Activated CD4-positive, alpha-beta T cell treated with anti-CD3 and anti-CD28 coated beads, Interleukin-2, Interleukin-6, amounts not matched to agents 100 ng/mL and 50 ng/mL, durations not matched to agents 16 hours and 8 hours (primary cell): Measurements from ENCODE around the gene RNF41.
"Not testable (repeated sequence)": the region's sequence is repeated elsewhere in the genome, so short reads cannot be mapped to it uniquely, and the experiment has no call there.

ENCODE experiments used
- DNase-seq: peaks from one replicate; pipeline ENCODE4 v3.0.0-alpha.2; 2020

Gene RNF41

DNA sequence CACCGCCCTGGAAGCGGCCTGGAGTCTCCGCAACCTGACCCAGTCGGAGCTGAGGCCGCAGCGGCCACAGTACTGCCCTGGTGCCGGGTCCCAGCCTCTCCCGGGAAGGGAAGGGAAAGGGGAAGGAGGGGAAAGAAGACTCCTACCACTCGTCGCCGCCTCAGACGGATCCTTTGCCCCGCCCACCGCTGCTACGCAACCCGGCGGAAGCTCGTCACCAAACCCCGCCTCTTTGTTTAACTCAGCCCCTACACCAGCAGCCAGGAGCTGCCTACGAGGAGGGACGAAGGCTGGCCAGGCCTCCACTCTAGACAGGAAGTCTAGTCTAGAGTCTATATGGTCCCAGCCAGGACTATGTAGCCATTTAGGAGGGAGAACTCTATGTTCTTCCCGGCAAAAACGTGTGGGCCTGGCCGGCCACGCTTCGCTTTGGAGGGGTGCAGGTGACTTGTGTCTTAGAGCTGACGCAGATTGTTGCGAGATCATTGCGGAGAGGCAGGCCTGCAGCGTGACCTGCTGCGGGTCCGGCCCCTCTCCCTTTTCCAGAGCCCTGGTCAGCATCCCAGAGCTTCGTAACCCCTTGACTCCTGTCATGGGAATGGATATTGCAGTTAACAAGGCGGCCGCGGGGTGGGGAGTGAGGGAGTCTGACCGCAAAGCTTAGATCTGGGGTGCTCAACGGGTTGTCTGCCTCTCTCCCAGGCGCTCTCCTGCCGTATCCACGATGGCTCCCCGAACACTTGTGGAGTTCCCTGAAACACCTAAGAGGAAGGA, at the start of gene RNF41:
Gene RNF41 (minus strand): TSS at position 166 of the 774 bp plus-strand sequence. CDS start 7,875 bp downstream, outside the sequence.
- DNase-seq: peak; percentile 95

DNA sequence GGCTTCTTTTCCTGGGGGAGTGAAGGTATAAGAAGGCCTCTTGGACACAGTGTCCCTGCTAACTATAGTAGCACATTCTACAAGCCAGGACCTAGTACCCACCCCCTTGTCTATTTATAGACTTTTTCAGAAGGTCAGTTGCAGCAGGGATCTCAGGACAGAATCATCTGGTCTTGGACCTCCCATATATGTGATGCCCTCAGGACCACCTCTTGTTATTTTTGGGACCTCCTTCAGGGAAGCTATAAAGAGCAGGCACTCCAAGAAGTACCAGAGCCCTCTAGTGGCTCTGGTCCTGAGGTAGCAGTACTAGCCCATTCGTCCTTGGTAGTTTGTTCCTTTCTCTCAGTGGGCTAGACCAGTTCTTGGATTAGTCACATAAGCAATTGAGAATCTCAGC, 49.3 kb upstream of the RNF41 start:
- peak; percentile 17 for DNase-seq

DNA sequence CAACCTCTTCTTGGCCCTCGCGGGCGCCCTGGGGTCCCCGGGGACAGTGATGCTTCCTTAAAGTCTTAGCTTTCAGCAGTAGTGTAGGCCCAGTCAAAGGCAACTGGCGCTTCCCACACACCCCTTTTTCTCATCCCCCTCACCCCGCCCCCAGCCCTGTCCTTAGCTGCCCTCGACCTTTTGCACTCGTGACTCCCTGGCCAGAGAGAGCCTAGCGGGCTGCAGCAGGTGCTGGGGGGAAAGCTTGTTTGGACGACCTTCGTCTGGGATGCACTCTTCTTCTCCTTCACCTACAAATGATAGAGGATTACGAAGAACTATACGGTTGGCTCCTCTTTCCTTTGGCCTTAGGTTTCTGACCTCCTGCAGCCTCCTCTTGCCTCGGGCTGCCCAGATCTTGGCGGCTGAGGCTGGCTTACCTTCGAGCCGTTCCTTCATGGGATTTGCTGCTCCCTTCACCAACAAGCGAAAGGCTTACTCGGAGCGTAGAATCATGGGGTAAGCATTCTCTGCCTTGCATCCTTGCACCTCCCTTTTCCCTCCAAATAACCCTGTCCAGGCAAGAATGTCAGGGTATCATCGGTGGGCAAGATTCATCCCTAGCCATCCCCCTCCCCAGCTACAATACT, 45.8 kb upstream of the RNF41 start:
- DNase-seq: no peak

DNA sequence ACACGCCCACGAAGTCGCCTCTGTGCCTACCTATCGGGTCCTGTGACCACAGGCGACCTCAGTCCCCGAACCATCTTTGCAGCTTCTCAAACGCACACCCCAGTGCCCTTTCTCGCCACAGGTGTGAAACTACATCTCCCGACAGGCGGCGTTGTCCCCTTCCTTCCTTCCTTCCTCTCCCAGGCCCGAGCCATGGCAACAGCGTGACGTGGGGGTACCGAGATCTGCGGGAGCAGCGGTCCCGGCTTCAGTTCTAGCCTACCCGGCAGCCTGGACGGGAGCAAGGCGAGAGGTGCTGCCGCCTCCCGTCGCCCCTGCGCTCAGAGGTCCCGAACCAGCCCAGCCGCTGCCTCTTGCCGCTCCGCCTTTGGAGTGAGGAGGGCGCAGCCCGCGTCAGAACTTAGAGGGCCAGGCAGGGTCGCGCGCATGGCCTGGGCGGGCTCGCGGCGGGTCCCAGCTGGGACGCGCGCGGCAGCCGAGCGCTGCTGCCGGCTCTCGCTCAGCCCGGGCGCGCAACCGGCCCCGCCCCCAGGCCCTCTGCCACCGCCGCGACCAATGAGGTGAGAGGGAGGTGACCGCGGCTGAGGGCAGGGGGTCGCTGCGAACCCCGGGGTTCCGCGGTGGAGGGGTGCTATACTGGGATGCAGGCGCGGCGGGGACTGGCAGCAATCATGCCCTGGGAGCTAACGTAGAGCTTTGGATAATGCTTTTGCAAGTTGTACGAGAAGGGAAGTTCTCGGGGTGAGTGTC, 45.1 kb upstream of the RNF41 start, which contains the start of gene COQ10A:
Gene COQ10A (plus strand): TSS at position 250 of the 750 bp plus-strand sequence. CDS start 177 bp downstream, at position 427.
- peak; percentile 89 for DNase-seq

DNA sequence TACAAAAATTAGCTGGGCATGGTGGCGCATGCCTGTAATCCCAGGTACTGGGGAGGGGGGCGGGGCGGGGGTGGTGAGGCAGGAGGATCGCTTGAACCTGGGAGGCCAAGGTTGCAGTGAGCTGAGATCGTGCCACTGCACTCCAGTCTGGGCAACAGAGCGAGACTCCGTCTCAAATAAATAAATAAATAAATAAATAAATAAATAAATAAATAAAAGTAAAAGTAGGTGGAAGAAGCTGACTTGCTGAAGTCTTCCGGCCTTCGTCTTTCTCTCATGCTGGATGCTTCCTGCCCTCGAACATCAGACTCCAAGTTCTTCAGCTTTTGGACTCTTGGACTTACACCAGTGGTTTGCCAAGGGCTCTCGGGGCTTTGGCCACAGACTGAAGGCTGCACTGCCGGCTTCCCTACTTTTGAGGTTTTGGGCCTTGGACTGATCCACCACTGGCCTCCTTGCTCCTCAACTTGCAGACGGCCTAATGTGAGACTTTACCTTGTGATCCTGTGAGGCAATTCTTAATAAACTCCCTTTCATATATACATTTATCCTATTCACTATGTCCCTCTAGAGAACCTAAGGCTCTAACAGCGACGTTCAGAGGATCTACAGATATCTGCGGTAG, 44.5 kb upstream of the RNF41 start:
- not testable (repeated sequence) for DNase-seq

DNA sequence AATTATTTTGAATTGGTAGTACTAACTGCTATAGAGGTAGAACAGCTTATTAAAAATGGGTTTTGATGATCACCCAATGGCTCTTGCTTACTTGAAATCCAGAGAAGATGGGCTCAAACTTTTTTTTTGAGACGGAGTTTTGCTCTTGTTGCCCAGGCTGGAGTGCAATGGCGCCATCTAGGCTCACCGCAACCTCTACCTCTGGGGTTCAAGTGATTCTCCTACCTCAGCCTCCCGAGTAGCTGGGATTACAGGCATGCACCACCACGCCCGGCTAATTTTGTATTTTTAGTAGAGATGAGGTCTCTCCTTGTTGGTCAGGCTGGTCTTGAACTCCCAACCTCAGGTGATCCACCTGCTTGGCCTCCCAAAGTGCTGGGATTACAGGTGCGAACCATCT, 41.2 kb upstream of the RNF41 start:
- not testable (repeated sequence) for DNase-seq

DNA sequence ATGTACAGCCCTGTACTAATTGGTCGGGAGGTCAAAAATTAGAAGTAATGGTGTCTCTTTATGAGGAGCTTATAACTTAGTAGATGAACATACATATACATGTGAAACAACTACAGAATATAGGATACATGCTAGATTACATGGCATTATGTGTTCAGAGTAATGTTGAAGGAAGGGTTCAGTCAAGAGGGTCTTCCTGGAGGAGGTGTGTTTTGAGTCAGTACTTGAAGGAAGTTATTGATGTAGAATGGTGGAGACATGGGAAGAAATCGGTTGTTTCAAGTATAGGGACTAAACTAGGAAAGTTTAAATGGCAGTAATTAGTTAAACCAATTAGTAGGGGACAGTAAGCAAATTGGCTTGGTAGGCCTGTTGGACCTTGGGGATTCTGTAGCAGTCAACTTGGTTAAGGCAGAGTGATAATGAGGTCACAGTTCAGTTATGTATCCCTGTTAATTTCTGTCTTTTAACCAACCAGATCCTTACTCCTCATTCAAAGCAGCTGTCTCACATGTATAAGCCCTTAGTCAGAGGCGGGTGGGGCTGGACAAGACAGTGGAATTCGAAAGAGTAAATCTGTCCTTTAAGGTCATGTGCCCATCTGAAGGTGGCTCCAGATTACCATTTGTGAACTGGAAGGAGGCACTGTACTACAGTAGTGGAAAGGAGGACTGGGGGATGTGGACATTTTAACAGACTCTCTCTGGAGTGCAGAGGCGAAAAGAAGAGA, 39.9 kb upstream of the RNF41 start:
- no peak for DNase-seq

DNA sequence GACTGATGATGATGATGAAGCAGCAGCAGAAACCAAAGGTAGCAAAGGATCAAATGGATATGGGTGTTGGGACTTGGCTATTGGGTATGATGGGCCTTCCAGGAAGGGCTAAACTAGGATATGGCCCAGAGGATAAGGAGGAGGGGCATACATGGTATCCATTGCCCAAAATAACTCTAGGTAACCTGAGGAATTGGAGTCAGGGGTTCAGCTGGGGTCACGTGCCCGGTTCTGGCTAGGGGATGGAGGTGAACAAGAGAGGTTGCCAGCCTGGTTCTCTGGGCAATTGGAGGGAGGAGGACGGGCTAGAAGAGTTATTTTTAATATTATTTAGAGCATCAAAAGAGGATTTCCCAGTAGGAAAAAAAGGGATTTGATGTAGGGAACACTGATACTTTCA, 39.2 kb upstream of the RNF41 start:
- DNase-seq: no peak

DNA sequence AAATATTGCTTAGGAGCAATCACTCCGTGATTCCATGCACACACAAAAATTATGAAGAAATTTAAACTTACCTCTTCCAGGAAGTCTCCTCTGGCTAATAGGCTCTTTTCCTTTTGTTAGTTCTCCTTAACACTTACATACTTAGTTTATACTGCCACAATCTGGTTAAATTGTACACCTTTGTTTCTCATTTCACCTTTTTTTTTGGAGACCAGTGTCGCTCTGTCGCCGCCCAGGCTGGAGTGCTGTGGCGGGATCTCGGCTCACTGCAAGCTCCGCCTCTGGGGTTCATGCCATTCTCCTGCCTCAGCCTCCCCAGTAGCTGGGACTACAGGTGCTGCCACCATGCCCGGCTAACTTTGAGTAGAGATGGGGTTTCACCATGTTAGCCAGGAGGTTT, 38.7 kb upstream of the RNF41 start:
- no peak for DNase-seq

DNA sequence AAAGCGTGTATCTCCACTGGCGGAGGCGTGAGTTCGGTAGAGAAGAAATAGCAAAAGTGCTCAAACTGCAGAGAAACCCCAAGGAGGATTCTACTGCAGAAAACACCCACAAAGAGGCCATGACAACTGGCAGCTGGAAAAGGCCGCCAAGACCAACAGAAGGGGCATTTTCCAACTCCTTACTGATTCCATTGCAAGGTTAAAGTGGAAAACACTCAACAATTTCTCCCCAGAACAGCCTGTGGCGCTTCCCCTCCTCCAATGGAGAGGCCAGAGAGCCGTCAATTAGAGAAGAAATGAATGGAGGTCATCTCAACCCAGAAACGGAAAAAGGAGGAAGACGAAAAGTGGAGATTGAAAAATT, 37.1 kb upstream of the RNF41 start:
- no peak for DNase-seq

DNA sequence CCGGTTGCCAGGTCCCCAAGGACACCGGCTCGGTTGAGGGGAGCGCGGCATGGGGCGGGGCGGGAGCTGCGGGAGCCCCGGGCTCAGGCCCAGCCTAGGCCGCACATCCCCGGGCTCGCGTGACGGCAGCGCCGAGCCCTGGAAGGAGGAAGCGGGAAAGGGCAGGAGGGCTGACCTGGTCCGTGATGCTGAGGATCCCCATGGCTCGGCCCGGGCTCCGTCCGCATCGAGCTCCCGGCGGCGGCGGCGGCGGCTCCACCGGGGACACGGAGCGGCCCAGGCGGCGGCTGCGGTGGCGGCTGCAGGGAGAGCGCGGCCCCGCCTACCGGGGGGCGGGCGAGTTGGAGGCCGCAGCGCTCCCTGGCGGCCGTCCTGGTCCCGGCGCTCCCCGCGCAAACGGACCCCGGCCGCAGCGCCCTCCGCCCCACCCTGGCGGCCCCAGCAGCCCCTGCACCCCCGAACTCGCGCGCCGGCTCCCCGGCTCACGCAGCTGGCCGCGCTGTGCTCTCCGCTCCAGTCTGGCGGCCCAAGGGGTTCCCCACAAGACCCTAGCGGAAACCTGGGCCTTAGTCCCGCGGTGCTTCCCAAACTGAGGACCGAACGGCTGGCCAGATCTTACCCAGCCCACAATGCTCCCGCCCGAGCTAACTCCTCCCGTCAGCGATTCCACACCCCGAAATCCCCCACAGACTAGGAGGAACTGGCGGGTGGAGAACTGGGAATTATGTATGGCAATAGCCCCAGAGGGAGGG, 36.5 kb upstream of the RNF41 start, which contains the start of gene ANKRD52:
Gene ANKRD52 (minus strand): TSS at position 317 of the 752 bp plus-strand sequence. CDS start 115 bp downstream, at position 202.
- peak; percentile 84 for DNase-seq

DNA sequence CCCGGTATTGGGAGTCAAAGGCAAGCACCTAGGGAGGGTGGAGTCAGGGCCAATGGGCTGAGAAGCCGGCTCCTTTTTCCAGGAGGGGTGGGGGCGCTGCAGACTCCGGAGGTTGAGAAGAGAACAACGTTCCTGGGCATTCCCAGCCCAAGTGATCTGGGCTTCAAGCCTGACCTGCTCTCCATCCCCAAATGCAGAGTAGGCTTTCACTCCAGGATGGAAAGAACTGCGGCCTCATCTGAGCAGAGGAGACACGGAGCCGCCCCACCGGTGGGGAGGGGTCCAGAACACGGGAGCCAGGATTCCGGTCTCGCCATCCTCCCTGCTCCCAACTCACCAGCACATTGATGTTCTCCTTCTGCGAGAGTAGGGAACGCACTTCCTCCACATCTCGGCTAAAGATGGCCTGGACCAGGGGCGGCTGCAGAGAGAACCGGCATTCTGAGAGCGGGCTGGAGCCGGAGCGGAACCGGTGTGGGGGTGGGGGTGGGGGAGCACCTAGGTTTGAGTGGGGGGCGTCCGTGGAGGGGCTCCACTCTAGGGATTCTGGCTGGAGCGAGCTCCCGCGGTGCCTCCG, 35.9 kb upstream of the RNF41 start:
- peak; percentile 12 for DNase-seq

DNA sequence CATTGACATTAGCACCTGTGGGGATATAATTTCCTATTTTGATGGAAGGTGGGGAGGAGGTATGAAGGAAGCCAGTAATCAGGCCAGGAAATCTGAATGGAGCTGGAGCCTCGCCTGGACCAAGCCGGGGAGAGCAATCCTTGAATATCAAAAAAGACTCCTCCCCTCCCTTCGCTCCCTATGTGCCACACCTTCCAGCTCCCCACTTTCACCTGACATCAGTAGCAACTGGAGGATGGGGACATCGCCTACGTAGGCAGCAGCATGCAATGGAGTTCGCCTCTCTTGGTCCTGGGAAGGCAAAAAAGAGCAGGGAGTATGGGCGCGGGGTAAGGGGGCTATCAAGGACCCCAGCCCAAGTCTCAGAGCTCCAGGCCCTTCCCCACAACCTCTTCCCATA, 35.3 kb upstream of the RNF41 start:
- no peak for DNase-seq

DNA sequence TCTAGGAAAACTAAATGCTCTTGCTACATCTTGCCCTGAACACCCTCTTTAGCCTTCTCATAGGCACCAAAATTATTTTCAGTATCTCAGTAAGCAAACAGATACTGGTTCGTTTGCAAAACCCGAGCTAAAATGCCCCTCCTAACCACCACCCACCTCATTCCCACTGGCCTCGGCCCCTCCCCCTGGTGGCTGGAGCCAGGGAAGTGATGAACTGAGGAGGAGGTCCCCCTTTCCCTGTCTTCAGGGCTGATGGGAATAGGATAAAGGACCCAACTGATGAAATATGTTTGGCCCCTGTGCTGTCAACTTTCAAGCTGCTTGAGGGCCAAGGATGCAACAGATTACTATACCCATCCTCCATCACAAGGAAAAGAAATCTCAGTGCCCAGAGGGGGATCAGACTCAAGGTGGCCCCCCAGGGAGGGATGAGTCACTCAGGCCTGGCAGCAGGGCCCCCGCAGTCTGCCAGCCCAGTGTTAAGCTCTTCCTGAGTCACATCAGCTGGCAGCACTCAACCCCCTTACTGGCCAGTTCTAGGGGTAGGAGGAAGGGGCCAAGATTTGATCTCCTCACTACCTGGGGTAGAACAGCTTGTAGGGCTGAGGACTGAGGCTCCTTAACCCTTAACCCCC, 34.7 kb upstream of the RNF41 start:
- DNase-seq: no peak

DNA sequence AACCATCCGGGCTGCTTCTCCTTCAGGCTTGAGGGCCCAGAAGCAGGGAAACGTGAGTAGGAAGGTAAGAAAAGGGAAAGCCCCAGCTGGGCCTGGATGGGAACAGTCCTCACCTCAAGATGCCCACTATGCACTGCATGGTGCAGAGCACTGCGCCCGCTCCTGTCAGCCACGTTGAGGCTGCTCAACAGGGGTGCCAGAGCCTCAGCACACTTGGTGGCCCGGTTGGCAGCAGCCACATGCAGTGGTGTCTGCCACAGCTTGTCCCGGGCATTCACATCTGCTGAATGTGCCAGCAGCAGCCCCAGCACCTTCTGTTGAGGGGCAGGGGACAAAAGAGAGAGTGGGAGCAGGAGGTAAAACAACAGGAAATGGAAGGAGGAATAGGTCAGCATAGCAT, 33.9 kb upstream of the RNF41 start:
- no peak for DNase-seq

DNA sequence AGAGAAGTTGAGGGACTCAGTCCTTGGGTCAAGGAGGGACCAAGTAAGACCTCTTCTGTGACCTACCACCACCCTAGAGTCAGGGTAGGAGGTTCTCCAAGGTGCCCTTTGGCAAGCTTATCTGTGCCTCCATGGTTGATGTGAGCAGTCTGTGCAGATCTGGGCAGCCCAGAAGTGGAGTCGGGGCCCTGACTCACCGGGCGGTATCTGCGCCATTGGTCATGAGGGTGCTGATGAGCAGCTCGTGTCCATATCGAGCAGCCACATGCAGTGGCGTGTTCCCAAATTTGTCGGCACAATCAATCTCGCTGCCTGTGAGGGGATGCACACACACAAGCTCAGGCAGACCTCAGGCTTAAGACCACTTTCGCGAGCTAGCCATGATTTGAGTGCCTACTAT, 31.4 kb upstream of the RNF41 start:
- no peak for DNase-seq

DNA sequence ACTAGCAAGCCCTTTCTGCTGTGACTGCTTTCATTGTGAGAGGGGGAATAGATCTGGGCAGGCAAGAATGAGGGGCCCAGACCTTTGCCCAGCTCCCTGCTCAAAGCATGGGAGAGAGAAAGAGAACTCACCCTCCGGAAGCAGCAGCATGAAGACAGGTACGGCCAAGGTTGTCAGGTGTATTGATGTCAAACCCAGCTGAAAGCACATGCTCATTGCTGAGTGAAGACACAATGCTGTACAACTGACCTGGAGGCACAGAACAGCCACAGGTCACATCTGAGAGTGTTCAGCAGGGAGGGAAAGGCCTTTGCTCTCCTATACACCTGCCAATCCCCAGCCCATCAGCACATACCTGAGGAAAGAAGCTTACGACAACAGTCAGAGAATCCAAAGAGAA, 30.9 kb upstream of the RNF41 start:
- no peak for DNase-seq

DNA sequence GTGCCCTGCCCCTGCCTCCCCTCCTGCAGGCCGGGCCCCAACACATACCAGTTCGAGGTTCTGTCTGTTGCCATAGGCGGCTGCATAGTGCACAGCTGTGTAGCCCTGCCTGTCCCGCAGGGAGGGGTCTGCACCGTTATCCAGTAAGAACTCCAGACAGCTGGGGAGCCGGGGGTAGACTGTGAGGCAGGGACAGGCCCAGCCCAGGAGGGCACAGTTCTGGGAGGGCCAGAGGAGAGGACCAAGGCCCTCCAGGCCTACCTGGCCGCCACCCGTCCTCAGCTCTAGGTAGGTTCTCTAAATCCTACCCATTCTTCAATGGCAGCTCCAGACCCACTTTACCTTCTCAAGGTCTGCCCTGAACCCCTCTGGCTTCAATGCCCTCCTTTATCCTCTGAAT, 27.0 kb upstream of the RNF41 start:
- DNase-seq: no peak

DNA sequence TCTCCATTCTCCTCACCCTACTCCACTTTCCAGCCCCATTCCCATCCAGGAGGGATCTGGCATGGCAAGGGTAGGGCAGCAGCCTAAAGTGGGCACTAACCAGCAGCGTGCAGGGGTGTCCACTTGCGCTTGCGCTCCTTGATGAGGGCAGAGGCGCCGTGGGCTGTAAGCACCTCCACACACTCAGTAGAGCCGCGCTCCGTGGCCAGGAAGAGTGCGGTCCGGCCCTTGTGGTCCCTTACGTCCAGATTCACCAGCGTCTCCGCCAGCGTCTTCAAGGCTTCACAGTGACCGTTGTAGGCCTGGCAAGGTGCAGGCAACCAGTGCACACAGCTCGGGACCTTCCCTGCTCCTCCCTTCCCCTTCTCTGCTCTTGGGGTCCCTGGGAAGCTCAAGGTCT, 26.2 kb upstream of the RNF41 start:
- DNase-seq: no peak

DNA sequence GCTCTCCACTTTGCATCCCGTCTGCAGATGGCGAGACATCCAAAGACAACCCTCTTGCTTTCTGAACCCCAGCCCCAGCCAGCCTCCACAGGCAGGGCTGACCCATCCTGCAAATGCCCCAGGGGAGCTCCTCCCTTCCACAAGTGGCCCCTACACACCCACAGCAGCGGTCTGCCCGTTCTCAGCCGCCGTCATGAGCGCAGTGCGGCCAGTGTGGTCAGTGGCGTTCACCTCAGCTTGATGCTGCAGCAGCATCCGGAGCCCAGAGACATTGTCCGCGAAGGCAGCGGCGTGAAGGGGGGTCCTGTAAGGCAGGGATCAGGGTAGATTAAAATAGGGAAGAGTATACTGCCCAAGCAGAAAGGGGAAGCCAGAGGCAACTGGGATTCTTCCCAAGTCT, 22.8 kb upstream of the RNF41 start:
- no peak for DNase-seq

DNA sequence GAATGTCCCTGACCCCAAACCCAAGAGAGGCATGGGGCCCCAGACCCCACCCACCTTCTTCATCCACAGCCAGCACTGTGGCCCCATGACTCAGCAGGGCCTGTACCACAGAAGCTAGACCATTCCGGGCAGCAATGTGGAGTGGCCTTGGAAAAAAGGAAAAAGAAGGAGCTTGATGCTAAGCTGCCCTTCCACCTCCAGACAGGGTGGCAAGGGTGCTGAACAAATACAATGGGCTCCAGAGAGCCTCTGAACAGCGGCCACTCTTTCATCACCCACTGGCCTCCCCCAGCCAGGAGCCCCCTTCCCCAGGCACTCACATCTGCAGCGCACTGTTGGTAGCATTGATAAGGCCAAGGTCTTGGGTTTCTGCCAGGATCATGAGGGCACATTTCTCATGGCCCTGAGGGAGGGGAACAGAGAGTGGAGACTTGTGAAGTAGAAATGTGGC, 22.0 kb upstream of the RNF41 start:
- no peak for DNase-seq
